Islet of Langerhans (tissue), 1 donor: ENCODE data around the gene LHFPL6.

Experiments
- FAIRE-seq: peaks from one replicate; lab custom pipeline; 2011; peaks lifted over from hg19 to GRCh38; lab: Jason Lieb, UNC

LHFPL6 gene

GRCh38 chr13:39510316-39510695, 92.7 kb downstream of the LHFPL6 start:
- no peak for FAIRE-seq

DNA sequence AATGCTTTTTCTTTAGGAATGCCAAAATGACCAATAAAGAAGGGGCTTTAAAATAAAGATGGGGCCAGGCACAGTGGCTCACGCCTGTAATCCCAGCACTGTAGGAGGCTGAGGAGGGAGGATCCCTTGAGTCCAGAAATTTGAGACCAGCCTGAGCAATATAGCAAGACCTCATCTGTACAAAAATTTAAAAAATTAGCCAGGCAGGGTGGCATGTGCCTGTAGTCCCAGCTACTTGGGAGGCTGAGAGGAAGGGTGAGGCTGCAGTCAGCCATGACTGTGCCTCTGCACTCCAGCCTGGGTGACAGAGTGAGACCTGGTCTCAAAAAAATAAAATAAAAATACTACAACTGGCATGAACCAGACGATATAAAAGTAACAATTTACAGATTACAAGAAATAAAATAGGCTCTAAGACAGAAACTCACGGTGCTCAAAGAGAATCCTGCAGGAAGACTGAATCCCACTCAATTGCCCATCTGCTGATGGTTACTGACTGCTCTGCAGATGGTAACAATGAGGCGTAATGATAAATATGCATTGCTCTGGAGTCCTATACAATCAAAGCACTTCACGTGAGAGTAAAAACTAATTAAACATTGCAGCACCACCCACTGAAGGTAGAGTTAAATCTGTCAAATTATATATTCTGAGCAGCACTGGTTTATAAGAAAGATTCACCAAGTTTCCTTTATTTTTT, 93.2 kb downstream of the LHFPL6 start:
- no peak for FAIRE-seq

DNA sequence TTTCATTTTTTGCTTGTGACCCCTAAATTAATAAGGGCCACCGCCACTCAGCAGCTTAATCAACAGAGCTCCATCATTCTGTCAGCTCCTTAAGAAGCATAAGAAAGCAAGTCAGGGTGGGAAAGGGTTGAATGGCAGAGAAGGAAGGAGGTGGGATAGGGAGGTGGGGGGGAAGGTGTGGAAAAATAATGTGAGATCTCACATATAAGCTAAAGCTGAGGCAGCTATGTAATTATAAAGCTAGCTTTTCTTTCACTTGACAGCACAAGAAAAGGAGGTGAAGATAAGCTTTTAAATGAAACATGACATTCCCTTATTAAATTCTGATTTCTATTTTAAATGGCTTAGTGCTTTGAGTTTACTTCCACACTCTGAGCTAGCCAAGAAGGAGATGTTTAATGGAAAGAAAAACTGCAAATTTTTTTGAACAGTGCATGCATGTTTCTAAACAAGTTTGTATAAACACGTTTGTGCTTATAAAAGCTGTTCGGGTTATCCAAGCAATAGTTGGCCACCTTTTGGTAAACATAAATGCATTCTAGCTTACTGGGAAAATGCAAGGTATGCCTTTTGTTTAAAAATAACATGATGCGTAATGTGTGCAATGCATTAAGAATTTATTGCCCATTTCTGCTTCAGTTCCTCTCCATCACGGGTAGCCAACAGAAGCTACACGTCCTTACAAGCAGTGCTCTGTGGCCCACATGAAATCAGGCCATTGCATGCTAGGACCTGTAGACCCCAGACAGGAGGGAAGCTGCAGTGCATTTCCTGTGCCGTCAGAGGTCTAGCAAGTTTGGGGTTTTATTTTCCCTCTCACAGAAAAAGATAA, 96.2 kb downstream of the LHFPL6 start:
- no peak for FAIRE-seq

DNA sequence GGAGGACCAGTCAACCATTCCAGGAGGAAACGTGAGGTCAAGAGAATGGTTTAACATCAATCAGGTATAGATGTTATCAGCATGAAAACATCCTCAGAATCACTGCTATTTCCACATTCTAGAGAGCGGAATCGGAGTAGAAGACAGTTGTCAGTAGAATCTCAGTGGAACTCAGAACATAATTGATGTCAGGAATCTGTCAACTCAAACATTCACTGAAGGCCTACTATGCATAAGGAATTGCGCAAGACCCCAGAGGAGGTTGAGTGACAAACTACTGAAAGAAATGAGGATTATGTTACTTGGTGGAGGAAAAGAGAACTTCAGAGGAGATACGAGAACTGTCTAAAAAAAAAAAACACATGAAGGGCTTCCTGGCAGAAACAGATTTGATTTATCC, 97.8 kb downstream of the LHFPL6 start:
- no peak for FAIRE-seq

DNA sequence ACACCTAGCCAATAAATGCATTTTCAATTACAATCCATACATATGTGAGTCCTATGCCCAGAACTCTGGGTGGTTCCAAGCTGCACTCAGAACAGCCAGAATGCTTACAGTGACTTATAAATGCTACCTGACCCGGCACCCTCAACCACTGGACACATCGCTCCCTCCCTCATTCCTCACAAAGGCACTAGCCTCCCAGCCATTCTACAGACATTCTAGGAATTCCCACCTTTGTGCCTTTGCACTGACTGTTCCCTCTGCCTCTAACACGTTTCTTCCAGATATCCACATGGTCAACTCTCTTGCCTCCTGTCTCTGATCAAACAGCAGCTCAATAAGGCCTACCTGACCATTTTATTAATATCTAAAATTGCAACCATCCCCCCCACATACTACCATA, 99.9 kb downstream of the LHFPL6 start:
- FAIRE-seq, result no peak

GRCh38 chr13:39501702-39502324, 101.2 kb downstream of the LHFPL6 start:
- no peak for FAIRE-seq

DNA sequence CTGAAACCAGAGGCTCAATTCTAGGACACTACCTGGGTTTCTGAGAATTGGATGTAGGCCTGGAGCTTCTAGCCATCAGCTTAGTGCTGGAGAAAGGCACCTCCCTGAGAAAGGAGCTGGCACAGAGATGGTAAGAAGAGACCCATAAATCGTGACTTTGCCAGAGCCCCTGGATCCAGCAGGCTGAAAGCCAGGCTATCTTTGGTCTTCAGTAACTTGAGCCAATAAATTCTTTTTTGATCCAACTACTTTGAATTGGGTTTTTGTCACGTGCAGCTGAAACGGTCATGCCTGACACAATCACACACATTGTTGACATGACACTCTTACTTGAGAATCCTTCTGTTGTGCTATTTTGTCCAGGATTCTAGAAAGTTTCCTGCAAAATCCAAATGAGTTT, 103.4 kb downstream of the LHFPL6 start:
- no peak for FAIRE-seq

DNA sequence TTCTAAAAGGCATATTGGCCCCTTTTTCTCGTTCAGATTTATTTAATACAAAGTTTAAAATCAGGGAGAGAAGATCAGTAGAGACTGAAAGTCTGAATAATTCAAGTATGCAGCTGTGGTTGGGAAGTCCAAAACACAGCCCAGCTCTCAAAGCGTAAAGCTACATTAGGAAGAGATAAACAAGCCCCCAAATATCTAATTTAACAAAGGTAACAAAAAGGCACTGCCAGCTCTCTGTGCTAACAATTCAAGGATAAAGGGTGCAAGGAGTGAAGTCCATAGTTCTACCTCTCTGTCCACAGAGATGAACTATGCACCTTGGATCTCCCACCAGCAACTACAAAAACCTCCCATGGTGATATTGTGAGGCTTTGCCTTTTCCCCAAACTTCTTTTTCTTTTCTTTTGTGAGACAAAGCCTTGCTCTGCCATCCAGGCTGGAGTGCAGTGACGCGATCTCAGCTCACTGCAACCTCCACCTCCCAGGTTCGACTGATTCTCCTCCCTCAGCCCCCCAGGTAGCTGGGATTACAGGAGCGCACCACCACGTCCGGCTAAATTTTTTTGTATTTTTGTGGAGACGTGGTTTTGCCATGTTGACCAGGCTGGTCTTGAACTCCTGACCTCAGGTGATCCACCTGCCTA, 104.4 kb downstream of the LHFPL6 start:
- no peak for FAIRE-seq

DNA sequence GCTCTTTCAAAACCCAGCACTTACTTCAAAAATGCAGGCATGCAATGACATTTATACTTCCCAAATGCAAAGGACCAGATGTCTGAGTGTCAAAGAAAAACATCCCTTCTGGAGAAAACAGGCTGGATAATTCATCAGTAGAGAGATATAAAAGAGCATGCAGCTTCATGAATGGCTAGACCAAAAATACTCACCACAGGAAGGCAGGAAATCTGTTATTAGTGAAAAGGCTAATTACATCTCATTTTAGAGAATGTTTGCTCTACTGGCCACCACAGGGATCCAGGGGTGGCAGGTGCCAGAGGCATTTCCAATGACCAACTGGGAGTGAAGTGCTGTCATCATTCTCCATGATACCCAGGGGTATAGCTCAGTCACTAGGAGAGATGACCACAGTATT, 106.5 kb downstream of the LHFPL6 start:
- no peak for FAIRE-seq

DNA sequence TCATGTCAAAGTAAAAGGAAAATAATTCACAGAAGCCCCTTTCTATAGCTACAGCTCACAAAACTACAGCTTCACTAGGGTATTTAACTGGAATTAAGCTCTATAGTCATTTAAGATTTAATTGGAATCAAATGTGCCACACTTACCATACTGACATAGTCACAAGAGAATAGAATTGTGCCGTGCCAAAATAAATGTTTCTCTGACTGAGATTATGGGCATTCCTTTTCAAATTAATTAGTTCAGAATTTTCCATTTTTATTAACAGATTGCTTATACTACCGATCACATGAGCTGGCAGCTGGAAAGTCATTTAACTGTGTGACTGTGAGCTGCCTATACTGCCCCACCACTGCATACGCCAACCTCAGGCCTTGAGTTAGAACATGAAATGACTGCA, 108.4 kb downstream of the LHFPL6 start:
- no peak for FAIRE-seq

- FAIRE-seq, result no peak
These were observed 109.0 kb downstream of the LHFPL6 start for GRCh38 chr13:39494006-39494405.

GRCh38 chr13:39490136-39490535, 112.9 kb downstream of the LHFPL6 start:
- FAIRE-seq, result no peak

DNA sequence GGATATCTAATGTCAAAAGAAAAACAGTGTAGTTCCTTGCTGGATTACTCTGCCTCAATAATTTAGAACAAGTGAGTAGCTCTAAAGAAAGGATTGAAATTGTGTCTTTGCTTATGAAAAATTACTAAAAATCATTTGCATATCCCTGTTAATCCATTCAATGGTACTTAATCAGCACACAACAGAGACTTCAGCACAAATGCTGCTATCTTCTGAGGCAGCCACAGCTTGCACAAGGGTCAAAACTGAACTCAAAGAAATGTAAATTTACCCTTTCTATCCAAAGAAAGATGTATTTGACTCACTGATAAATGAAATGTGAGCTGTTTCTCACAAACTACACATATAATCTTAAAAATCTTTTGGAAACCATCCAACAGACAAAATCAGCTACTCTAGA, 116.2 kb downstream of the LHFPL6 start:
- no peak for FAIRE-seq

- FAIRE-seq, result no peak
These were observed 117.7 kb downstream of the LHFPL6 start for GRCh38 chr13:39485314-39485700.

DNA sequence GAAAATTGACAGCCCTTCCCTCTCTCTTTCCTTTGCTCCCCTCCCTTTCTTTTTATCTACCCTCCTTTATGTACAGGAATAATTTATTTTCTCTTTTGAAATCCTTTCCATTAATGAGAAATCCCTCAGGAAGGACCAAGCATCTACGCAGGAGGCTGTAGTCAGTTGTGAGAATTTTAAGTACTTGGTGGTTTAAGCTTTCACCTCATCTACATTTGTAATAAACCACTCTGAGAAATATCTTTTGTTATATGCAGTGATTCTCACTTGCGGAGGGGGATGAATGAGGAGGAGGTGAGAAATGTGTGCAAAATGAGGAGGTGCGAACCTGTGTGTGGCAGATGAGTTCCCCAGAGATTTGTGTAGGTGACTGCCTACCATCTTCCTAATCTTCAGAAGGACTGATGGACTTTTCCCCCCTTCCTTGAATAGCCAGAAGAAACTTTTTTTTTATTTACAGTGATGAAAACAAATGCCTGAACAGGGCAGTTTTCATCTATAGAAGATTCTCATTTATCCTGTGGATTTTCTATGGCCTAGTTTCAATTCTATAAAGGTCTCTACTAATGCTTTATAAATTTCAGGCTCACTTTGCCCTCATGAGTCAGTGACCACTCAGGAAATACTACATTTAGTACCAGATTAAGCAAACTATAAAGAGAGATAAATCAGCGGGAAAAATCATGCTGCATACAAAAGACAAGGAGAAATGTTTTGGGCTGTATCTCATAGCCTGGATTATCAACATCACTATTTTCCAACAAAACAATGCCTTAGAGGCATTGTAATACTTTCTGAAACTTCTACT, 118.3 kb downstream of the LHFPL6 start:
- FAIRE-seq, result no peak

- FAIRE-seq, result no peak
These were observed 119.7 kb downstream of the LHFPL6 start for GRCh38 chr13:39483326-39483725.

GRCh38 chr13:39481491-39481890, 121.5 kb downstream of the LHFPL6 start:
- no peak for FAIRE-seq

DNA sequence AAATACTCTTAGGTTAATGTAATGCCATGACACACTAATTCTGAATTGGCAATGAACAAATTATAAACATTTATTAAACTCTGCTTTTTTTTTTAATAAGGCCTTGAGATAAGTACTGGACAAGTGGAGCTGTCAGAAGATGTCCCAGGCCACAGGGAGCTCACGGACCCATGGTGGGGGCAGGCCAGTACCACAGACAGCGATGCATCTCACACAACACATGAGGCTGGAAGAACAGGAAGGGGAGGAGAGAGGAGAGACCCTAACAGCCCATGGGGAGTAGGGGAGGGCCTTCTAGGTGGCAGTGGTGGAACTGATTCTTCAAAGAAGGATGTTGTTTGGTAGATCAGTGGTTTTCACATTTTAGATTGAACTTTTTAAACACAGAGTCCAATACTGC, 128.4 kb downstream of the LHFPL6 start:
- FAIRE-seq, result no peak

- FAIRE-seq, result no peak
These were observed 133.3 kb downstream of the LHFPL6 start for GRCh38 chr13:39469676-39470075.

DNA sequence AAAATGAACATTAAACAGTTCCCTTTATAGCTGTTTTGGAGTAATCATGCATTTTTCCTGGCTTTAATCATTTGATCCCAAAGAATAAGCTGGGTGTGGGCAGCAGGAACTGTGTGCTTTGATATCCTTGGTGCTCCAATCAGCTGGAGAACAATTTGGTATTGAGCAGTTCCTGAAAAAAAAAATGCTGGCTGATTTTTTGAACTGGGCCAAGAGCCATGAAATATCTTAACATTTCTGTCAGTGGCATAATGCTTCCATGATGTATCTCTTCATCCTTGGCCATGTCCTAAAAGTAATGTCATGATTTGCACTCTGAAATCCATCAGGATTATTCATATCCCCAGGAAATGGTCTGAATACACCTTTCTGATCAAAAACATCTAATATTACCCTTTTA, 134.7 kb downstream of the LHFPL6 start:
- no peak for FAIRE-seq

DNA sequence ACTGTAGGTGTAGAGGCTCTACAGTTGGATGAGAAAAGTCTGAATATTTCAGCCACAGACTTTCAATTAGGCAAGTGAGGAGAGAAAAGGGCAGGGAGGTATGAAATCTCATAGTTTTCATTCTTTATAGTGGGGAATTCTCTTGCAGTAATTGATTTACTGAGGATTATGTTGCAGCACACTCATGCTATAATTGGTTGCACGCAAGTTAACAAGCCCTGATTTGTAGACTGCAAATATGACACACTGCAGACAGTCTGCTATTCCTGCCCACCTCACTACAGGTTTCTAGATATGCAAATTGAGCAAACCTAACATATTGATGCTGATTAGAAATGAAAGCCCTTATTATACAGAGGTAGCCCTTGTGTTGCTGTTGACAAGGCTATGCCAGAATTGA, 139.4 kb downstream of the LHFPL6 start:
- no peak for FAIRE-seq

DNA sequence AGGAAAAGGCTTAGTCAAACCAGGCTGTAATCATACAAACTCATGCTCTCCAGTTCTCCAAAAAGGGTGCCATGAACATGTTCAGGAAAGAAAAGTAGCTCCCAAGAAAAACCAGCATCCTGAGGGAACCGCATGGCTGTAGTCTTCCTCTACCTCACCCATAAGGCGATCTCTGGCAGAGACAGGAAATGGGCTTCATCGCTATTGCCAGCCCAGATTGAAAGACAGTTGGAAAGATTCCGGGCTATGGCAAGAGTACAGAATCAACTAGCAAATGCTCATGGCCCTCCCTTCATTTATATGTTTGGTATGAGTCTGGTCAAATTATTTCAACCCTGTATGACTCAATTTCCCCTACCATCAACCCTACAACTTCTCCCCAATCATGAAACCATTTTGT, 140.1 kb downstream of the LHFPL6 start:
- no peak for FAIRE-seq
